Spinal cord (tissue), 10 donors: ENCODE measurements around the gene GDPD5. TPM values are rescaled to one million over a fixed set of nuclear protein-coding genes. Genes with fewer than 3 reads are reported as not detected.

Source experiments
- DNase-seq, 6 donors: peaks; one replicate each; pipeline versions ENCODE4 v3.0.0 to v3.0.0-alpha.2; 2013 to 2015; ENCODE audit warnings: low spot score in 6 of 6, low read depth in 4 of 6
- H3K27ac ChIP-seq: one replicate; pipeline ENCODE4 v1.5.1; 2013; ENCODE audit warnings: low read depth, low read length, control low read depth
- H3K27me3 ChIP-seq: one replicate; pipeline ENCODE4 v1.6.1; 2013; ENCODE audit warnings: low read length; ENCODE audit not compliant: control insufficient read depth, insufficient read depth
- H3K36me3 ChIP-seq: one replicate; pipeline ENCODE4 v1.6.1; 2013; ENCODE audit warnings: low read length; ENCODE audit not compliant: control insufficient read depth, insufficient read depth
- H3K4me1 ChIP-seq: one replicate; pipeline ENCODE4 v1.6.1; 2013; ENCODE audit warnings: low read length; ENCODE audit not compliant: control insufficient read depth, insufficient read depth
- H3K4me3 ChIP-seq: one replicate; pipeline ENCODE4 v1.5.1; 2013; ENCODE audit warnings: low read depth, low read length, control low read depth
- H3K9me3 ChIP-seq: one replicate; pipeline ENCODE4 v1.6.1; 2013; ENCODE audit warnings: low read length; ENCODE audit not compliant: control insufficient read depth, insufficient read depth
- WGBS: methylation state at CpG from one replicate; pipeline ENCODE4 v1.1.5; 2013; ENCODE audit warnings: missing lambda C conversion rate; ENCODE audit not compliant: insufficient coverage; 5-methylcytosine and 5-hydroxymethylcytosine counted together
- polyA plus RNA-seq, 2 donors: library from polyadenylated mRNA; unstranded; fragments of 120-200 nt; gene quantifications; one replicate each; pipeline ENCODE4 v1.2.1, GENCODE V29; 2013; ENCODE audit not compliant: insufficient read length in 2 of 2
- total RNA-seq, 2 donors: library from RNA; depleted of rRNA in 1 of 2; stranded (reverse); fragments of 120-200 nt in 1 of 2; fragments of >200 nt in 1 of 2; gene quantifications; one replicate each; pipeline versions ENCODE4 v1.2.3 to v1.2.4, GENCODE V29; 2013 to 2014
- donor health status: healthy.

Gene GDPD5
- total and polyA plus RNA-seq, 4 donors = 13.7 to 48.4 (median 32.1) TPM

DNA sequence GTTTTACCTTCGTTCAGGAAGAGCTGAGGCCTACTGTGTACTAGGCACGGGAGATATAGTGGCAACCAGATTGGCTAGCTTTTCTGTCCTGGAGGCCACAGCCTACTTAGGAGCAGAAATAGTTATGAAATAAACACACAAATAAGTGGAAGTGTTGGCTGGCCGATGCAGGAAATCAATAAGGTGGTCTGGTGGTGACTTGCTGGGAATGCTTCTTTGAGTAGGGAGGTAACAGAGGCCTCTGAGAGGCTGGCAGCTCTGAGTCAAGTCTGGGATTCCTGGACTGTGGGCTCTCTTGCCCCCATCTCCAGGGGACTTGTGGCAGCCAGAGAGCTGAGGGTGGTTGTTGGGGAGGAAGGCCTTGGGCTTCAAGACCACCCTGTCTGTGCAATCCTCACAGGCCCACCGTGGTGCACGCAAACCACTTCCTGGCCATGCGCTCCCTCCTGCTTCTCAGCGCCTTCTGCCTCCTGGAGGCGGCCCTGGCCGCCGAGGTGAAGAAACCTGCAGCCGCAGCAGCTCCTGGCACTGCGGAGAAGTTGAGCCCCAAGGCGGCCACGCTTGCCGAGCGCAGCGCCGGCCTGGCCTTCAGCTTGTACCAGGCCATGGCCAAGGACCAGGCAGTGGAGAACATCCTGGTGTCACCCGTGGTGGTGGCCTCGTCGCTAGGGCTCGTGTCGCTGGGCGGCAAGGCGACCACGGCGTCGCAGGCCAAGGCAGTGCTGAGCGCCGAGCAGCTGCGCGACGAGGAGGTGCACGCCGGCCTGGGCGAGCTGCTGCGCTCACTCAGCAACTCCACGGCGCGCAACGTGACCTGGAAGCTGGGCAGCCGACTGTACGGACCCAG is 40.4 kb upstream of the GDPD5 start:
- Histone ChIP-seq H3K4me1 (peaks cover 37% of the 10 kb centered on the region), H3K27me3 (peaks cover 10% of the 10 kb centered on the region), H3K27ac (no peak overlapping the region), H3K9me3 (no peaks in the 10 kb centered on the region), H3K36me3 (peaks cover 43% of the 10 kb centered on the region), H3K4me3 (no peak overlapping the region)
- WGBS = 94% methylated on average over 42 of the region's 43 CpGs
- no peak for DNase-seq

DNA sequence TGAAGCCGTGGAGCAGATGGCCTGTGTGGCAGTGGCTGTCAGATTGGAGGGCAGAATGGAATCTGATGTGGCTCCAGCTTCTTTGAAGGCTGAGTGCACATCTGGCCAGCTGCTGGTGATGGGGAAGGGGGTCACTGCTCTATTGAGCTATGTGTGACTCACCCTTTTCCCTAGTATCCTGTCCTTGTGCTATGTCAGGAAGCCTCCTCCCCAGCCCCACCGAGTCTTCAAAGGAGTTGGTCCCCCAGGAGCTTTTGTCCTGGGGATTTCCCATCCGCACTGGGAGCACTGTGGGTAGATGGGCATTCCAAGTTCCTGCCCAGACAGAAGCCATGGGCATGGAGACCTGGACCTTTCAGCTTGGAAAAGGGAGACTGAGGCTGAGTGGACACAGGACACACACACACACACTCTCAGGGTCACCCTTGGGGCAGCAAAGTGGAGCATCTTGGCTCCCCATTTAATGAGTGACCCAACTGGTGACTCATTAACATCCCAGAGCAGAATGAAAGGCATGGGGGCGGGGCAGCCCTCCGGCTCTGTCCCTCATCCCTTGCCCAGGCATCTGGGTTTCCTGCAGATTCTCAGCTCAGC is 39.6 kb upstream of the GDPD5 start:
- Histone ChIP-seq H3K36me3 (peaks cover 38% of the 10 kb centered on the region), H3K4me1 (peaks cover 37% of the 10 kb centered on the region), H3K4me3 (no peak overlapping the region), H3K9me3 (no peaks in the 10 kb centered on the region), H3K27ac (no peak overlapping the region), H3K27me3 (peaks cover 10% of the 10 kb centered on the region)
- 65% methylated on average over 4 of the region's 5 CpGs for WGBS
- no peak for DNase-seq

DNA sequence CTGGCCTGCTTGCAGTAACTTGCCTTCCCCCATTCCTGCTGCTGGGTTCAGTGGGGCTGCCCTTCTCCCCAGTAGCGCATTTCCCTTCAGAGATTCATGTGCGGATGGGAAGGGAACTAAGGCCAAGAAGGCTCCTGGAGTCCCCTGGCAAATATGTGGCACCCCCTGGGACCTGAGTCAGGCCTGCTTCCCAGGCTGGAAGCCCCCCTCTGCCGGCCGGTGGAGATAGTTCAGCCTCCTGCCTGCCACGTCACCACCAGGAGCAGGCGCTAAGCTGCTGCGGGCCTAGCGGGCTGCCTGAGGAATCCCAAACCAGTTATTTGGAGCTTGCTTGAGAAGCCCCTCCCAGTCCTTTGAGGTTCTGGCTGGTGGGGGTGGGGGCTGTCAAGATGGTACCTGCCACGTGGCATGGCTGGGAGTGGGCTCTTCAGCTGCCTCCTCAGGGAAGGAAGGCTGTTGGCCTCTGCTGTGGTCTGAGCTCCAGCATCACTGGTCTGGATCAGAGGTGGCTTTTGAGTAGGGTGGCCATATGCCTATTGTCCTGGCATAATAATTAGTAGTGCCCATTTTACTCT is 38.3 kb upstream of the GDPD5 start:
- Histone ChIP-seq H3K27ac (peak overlapping the region; percentile 98), H3K27me3 (peaks cover 10% of the 10 kb centered on the region), H3K36me3 (peaks cover 35% of the 10 kb centered on the region), H3K4me3 (peak overlapping the region; percentile 96), H3K4me1 (peaks cover 46% of the 10 kb centered on the region), H3K9me3 (no peaks in the 10 kb centered on the region)
- WGBS = 54% methylated on average over 9 of the region's 9 CpGs
- peak in 2 of 6 donors; percentile 32 to 49 for DNase-seq

DNA sequence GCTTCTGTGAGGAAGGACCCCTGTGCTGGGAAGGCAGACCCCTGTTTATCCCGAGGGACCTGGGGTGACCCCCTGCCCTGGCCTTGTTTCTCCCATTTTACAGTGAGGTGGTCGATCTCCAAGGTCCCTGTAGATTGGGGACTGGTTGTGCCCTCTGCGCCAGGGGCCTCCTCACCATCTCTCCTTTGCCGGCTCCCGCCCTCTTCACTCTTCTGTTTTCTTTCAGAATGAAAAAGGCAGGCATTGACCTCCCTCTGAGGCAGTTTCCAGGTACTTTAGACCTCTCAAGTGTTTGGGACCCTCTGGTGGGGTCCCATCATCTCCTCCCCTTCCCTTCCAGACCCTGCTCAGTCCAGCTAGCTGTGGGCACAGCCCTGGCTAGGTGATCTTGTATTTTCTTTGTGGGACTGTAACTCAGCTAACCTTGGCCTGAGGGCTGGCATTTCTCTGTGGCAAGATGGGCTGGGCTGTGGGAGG is 37.8 kb upstream of the GDPD5 start:
- no peak for DNase-seq
- peaks cover 51% of the 10 kb centered on the region for H3K4me1 ChIP-seq
- 36% methylated on average over 5 of the region's 5 CpGs for WGBS
- peaks cover 30% of the 10 kb centered on the region for H3K36me3 ChIP-seq
- H3K9me3 ChIP-seq = no peaks in the 10 kb centered on the region
- H3K27me3 ChIP-seq = peaks cover 10% of the 10 kb centered on the region
- H3K4me3 ChIP-seq = peak overlapping the region; percentile 96
- peak overlapping the region; percentile 98 for H3K27ac ChIP-seq

DNA sequence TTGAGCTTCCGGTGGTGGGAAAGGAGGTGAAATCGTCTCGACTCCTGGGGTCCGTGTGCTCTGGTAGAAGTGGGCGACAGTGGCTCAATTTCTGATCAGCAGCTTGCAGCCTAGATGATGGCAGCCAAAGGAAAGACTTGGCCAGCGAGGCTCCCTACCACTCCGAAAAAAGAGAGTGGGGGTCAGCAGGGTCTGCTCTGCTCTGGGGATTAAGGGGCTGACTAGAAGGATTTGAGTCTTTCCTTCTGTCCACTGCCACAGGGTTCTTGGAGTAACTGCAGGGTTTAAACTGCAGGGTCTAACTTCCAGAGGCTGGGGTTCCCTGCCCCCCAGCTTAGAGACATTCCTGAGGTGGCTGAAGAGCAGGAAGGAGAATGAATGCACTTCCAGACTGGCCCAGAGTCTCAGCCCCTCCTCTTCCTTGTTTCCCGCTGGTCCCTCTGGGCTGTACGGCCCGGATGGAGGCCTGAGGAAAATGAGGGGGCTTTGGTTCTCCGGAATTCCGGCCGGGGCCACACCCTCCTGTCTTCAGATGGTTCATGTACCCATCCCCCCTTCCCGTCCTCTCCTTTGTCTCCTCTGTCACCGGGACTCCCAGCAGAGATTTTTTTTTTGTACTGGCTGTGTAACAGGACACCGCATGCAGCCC is 37.2 kb upstream of the GDPD5 start:
- peaks cover 10% of the 10 kb centered on the region for H3K27me3 ChIP-seq
- peaks cover 25% of the 10 kb centered on the region for H3K36me3 ChIP-seq
- H3K9me3 ChIP-seq = no peaks in the 10 kb centered on the region
- peak overlapping the region; percentile 96 for H3K4me3 ChIP-seq
- DNase-seq = peak in 2 of 6 donors; percentile 43 to 56
- H3K4me1 ChIP-seq = peaks cover 57% of the 10 kb centered on the region
- WGBS = 3% methylated on average over 14 of the region's 16 CpGs
- peak overlapping the region; percentile 98 for H3K27ac ChIP-seq

DNA sequence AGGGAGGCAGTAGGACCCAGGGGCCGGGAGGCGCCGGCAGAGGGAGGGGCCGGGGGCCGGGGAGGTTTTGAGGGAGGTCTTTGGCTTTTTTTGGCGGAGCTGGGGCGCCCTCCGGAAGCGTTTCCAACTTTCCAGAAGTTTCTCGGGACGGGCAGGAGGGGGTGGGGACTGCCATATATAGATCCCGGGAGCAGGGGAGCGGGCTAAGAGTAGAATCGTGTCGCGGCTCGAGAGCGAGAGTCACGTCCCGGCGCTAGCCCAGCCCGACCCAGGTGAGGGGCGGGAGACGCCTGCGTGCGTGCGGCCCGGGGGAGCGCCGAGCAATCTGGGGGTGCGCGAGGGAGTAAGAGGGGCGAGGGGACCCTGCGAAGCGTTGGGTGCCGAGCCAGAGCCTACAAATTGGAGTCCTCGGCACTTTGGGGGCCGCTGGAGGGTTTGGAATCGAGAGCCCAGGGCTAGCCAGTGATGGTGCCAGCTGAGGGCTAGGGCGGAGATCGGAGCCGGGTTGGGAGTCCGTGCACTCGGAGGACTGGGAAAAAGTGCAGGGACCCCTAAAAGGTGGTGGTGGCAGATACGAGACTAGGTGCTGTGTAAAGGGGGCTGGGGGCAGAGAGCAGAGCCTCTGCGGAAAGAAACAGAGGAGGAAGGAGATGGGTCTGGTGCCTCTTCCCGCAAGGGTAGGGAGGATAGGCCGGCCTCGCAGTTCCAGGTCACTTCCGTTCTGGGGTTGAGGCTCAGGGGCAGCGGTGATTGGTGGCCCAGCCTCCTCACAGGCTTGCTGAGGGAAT is 36.5 kb upstream of the GDPD5 start, which contains the start of gene SERPINH1:
Gene SERPINH1, plus strand, starts transcription at position 206 of the 788 bp plus-strand sequence. CDS start 4,097 bp downstream, outside the sequence.
- H3K9me3 ChIP-seq = no peaks in the 10 kb centered on the region
- H3K27ac ChIP-seq = peak within 1 kb of the TSS; percentile 98
- peaks cover 64% of the 10 kb centered on the region for H3K4me1 ChIP-seq
- WGBS = under 1% methylated on average over 51 of the region's 51 CpGs
- peak within 1 kb of the TSS; percentile 96 for H3K4me3 ChIP-seq
- H3K27me3 ChIP-seq = peaks cover 10% of the 10 kb centered on the region
- H3K36me3 ChIP-seq = peaks cover 21% of the 10 kb centered on the region
- DNase-seq = peak in 3 of 6 donors; percentile 68 to 94 (median 90)

DNA sequence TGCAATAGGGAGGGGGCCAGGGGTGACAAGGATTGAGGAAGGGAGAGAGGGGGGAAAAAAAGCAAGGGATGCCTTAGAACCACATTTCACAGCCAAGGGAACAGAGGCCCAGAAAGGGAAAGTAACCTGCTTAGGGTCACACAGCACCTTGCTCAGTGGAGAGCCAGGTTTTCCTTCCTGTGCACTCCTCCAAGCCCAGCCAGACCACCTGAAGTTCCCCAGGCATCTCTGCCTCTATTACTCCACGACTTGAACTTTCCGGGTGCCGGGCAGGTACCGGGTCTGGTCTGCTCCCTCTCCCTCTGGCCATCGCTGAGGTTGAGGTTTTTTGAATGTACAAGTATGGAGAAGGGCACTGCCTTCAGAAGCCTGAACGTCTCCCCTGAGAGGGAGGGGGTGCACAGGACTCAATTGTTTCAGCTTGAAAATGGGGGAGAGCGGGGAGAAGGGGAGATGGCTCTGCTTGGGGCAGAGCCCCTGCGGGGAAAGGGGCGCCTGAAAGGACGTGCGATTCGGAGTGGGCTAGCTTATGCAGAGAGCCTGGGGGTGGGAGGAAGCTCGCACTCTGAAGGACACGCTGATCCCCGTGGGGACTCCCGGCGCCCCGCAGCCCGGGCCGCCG is 35.8 kb upstream of the GDPD5 start:
- DNase-seq = no peak
- Histone ChIP-seq H3K27me3 (peaks cover 10% of the 10 kb centered on the region), H3K27ac (peak overlapping the region; percentile 98), H3K9me3 (no peaks in the 10 kb centered on the region), H3K4me1 (peaks cover 65% of the 10 kb centered on the region), H3K4me3 (peak overlapping the region; percentile 96), H3K36me3 (peaks cover 14% of the 10 kb centered on the region)
- 15% methylated on average over 19 of the region's 21 CpGs for WGBS

DNA sequence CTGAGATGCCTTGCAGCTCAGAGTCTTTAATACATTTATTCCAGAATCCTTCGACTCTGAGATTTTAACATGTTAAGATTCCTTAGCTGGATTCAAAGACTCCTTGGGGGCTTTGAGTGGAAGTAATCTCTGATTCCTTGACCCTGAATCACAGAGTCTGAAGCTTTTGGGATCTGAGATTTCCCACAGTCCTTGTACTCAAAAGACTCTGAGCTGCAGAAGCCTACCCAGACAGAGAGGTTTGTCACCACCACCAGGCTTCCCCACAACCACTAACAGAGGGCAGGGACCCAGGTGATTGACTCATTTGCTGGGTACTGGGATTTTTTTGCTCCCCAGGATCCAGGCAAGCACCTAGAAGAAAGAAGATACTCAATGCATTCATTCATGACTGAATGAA is 34.9 kb upstream of the GDPD5 start:
- peak overlapping the region; percentile 98 for H3K27ac ChIP-seq
- 83% methylated on average over 1 of the region's 1 CpG for WGBS
- peaks cover 65% of the 10 kb centered on the region for H3K4me1 ChIP-seq
- no peak overlapping the region for H3K4me3 ChIP-seq
- peaks cover 9% of the 10 kb centered on the region for H3K36me3 ChIP-seq
- DNase-seq = no peak
- peaks cover 10% of the 10 kb centered on the region for H3K27me3 ChIP-seq
- H3K9me3 ChIP-seq = no peaks in the 10 kb centered on the region
